ENCODE measurements around the gene MARCHF10. TPM values are rescaled to one million over a fixed set of nuclear protein-coding genes. Genes with fewer than 3 reads are reported as not detected.

Gene MARCHF10
- total and polyA plus RNA-seq, 2 of the 13 experiments (the other 11 are each of a cell fraction or from before 2014, with no cell fraction given), result not detected

DNA sequence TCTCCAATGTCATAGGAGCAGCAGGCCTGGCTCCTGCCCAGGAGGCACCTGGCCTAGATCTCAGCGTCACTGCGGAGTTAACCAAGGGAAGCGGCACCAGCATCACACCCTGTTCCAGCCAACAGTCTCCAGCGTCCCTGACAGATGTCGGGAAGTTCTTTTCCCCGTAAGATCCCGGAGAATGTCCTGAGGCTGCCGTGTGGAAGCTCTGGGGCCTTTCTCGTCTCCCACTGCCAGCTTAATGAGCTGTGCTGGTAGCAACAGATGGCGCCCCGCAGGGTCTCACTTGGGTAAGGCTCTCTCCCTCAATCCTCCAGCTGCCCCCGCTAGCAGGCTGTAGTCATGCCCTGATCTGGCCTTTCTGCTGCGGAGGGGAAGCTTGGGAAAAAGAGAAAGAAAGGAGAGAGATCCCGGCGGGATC, 57.5 kb downstream of the MARCHF10 start (continued):
- TF ChIP-seq, protein P1, sequence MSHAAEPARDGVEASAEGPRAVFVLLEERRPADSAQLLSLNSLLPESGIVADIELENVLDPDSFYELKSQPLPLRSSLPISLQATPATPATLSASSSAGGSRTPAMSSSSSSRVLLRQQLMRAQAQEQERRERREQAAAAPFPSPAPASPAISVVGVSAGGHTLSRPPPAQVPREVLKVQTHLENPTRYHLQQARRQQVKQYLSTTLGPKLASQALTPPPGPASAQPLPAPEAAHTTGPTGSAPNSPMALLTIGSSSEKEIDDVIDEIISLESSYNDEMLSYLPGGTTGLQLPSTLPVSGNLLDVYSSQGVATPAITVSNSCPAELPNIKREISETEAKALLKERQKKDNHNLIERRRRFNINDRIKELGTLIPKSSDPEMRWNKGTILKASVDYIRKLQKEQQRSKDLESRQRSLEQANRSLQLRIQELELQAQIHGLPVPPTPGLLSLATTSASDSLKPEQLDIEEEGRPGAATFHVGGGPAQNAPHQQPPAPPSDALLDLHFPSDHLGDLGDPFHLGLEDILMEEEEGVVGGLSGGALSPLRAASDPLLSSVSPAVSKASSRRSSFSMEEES (CRISPR knock-in tag; IDR thresholded peaks at IDR 0.05), result no peak
- TF ChIP-seq, protein P2, sequence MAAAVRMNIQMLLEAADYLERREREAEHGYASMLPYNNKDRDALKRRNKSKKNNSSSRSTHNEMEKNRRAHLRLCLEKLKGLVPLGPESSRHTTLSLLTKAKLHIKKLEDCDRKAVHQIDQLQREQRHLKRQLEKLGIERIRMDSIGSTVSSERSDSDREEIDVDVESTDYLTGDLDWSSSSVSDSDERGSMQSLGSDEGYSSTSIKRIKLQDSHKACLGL (CRISPR knock-in tag; IDR thresholded peaks at IDR 0.05), result no peak

DNA sequence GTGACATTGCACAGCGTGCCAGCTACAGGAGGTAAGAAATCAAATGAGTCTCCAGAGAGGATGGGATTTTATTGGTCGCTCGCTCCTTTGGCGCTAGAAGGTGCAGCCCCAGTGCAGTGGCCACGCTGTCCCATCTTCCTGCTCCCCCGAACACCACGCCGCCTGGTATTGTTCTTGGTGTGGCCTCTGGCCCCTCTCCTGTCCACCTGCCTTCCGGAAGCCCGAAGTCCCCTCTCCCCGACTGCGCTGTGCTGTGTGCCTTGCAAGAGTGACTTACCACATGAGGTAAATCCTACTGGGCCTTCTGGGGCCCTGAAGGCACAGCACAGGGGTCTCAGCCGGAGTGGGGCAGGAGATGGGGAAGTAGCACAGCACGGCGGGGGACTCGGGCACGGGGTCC, 58.2 kb downstream of the MARCHF10 start:
- H3K9me3 ChIP-seq (ENCODE audit: low read length), result no peaks in the 10 kb centered on the region
- ChIA-PET POLR2A (no interaction called here), CTCF (ENCODE audit: low intra/inter-chr PET ratio, low total read pairs) (no interaction called here)
- no peaks in the 10 kb centered on the region for H4K20me1 ChIP-seq (ENCODE audit: insufficient read depth, low read length)
- H3K79me2 ChIP-seq (ENCODE audit: insufficient read depth, low read length), result no peaks in the 10 kb centered on the region
- no peak overlapping the region for H2AFZ ChIP-seq (ENCODE audit: low read length)
- H3K4me3 ChIP-seq (replicated peaks in 1 of 3; ENCODE audit: insufficient read depth in 1 of 3, low read depth in 2 of 3, low read length in 3 of 3), result no peak overlapping the region
- no peak overlapping the region for H3K9ac ChIP-seq (ENCODE audit: insufficient read depth, low read depth, low read length)
- FAIRE-seq, result no peak
- no peaks in the 10 kb centered on the region for H3K36me3 ChIP-seq (replicated peaks in 1 of 2; ENCODE audit: control insufficient read depth in 1 of 2, insufficient read depth in 2 of 2, low read length in 2 of 2)
- no peak for ATAC-seq
- no peak for DNase-seq (ENCODE audit: low spot score)
- no TSS peak for BruUV-seq (replicated peaks)
- H3K4me2 ChIP-seq (ENCODE audit: low read depth, low read length), result no peak overlapping the region
- H3K27ac ChIP-seq (ENCODE audit: extremely low read length, insufficient read depth, low read length), result no peak overlapping the region
- in situ Hi-C loops (cut with HindIII; ENCODE audit: extremely low pct_ligation_motif_present, low pct_unique_long_range_greater_than_20kb), result no loop called here
- no peaks in the 10 kb centered on the region for H3K4me1 ChIP-seq (ENCODE audit: insufficient read depth, low read length)
- no peak for TF ChIP-seq PRMT3 (CRISPR knock-in tag; IDR thresholded peaks at IDR 0.05; ENCODE audit: borderline replicate concordance, low read depth)
- no peak for TF ChIP-seq PHF20 (CRISPR knock-in tag; IDR thresholded peaks at IDR 0.05)
- H3K27me3 ChIP-seq (ENCODE audit: control insufficient read depth in 1 of 2, insufficient read depth in 2 of 2, low read length in 2 of 2), result peaks cover 11 to 76% of the 10 kb centered on the region in 2 experiments; a peak in 4 of 5 replicates
- 53% methylated on average over 17 of the region's 17 CpGs for WGBS (ENCODE audit: low lambda C conversion rate)
- intact Hi-C loops (cut with micrococcal nuclease; ENCODE audit: unreplicated experiment), result no loop called here

DNA sequence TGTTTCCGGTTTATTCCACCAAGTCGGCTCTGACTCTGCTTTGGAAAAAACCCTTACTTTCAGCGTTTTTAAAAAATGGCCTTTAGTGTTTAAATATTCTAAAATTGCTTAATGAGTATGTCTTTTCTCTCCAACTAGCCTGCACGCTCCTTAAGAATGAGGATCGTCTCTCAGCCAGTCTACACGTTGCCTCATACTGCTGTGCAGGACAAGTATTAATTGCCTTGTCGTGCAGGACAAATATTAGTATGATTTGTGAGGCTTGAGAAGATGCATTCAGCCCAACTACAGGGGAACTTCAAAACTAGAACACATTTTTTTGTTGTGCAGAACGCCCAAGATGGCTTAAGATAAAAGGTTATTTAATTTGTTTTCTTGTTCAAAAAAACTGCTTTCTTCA, 61.2 kb downstream of the MARCHF10 start:
- POLR2A ChIA-PET, result no interaction called here
- in situ Hi-C loops (cut with HindIII; ENCODE audit: extremely low pct_ligation_motif_present, low pct_unique_long_range_greater_than_20kb) (no loop called here), intact Hi-C loops (cut with micrococcal nuclease; ENCODE audit: unreplicated experiment) (no loop called here)
- ATAC-seq (no peak), FAIRE-seq (no peak), DNase-seq (ENCODE audit: low spot score) (no peak)
- H3K4me1 ChIP-seq (ENCODE audit: insufficient read depth, low read length), result no peaks in the 10 kb centered on the region
- no peak overlapping the region for H3K9ac ChIP-seq (ENCODE audit: insufficient read depth, low read depth, low read length)
- no peak overlapping the region for H2AFZ ChIP-seq (ENCODE audit: low read length)
- no TSS peak for BruUV-seq (replicated peaks)
- peaks cover 10 to 65% of the 10 kb centered on the region in 2 experiments for H3K27me3 ChIP-seq (ENCODE audit: control insufficient read depth in 1 of 2, insufficient read depth in 2 of 2, low read length in 2 of 2)
- TF ChIP-seq EZH2 (conservative IDR thresholded peaks at IDR 0.05; ENCODE audit: low read depth, low read length) (0 out of 2 replicates have a peak, but pooled peaks have one; percentile 41), ZNF547 (CRISPR knock-in tag; IDR thresholded peaks at IDR 0.05) (no peak), CBX1 (IDR thresholded peaks at IDR 0.05; ENCODE audit: low read depth) (no peak)
- no peak overlapping the region for H3K4me2 ChIP-seq (ENCODE audit: low read depth, low read length)
- H3K4me3 ChIP-seq (replicated peaks in 1 of 3; ENCODE audit: insufficient read depth in 1 of 3, low read depth in 2 of 3, low read length in 3 of 3), result no peak overlapping the region
- H3K27ac ChIP-seq (ENCODE audit: extremely low read length, insufficient read depth, low read length), result no peak overlapping the region
- CTCF ChIA-PET (ENCODE audit: low intra/inter-chr PET ratio, low total read pairs), result no interaction called here
- H3K79me2 ChIP-seq (ENCODE audit: insufficient read depth, low read length), result no peaks in the 10 kb centered on the region
- WGBS (ENCODE audit: low lambda C conversion rate), result 5% methylated on average over 8 of the region's 8 CpGs
- H3K36me3 ChIP-seq (replicated peaks in 1 of 2; ENCODE audit: control insufficient read depth in 1 of 2, insufficient read depth in 2 of 2, low read length in 2 of 2), result no peaks in the 10 kb centered on the region
- H3K9me3 ChIP-seq (ENCODE audit: low read length), result no peaks in the 10 kb centered on the region
- H4K20me1 ChIP-seq (ENCODE audit: insufficient read depth, low read length), result no peaks in the 10 kb centered on the region
